Fibroblast of villous mesenchyme (primary cell): ENCODE measurements around the gene RPL10A. TPM values are rescaled to one million over a fixed set of nuclear protein-coding genes. Genes with fewer than 3 reads are reported as not detected.

ENCODE experiments used
- DNase-seq: peaks from one replicate; pipeline ENCODE4 v3.0.0-alpha.2; 2010; ENCODE audit warnings: low read depth
- H3K4me3 ChIP-seq: 2 replicates; pipeline ENCODE4 v1.5.1; 2011; ENCODE audit warnings: low read depth, mild to moderate bottlenecking, low read length
- total RNA-seq: library from RNA; depleted of rRNA; stranded (reverse); fragments of >200 nt; gene quantifications from 2 replicates; pipeline ENCODE4 v1.2.3, GENCODE V29; 2012
- TF ChIP-seq, protein P1 (sequence below): IDR thresholded peaks from 2 replicates; pipeline ENCODE4 v1.5.1; 2012; ENCODE audit warnings: low read depth, mild to moderate bottlenecking, low read length; ENCODE audit not compliant: insufficient read depth

The RPL10A gene
- total RNA-seq, 1 donor: 1,513 TPM

GRCh38 chr6:35476004-35476403 lies 7.8 kb downstream of the RPL10A start:
- DNase-seq: no peak
- no peak overlapping the region for H3K4me3 ChIP-seq
- TF ChIP-seq, protein P1, sequence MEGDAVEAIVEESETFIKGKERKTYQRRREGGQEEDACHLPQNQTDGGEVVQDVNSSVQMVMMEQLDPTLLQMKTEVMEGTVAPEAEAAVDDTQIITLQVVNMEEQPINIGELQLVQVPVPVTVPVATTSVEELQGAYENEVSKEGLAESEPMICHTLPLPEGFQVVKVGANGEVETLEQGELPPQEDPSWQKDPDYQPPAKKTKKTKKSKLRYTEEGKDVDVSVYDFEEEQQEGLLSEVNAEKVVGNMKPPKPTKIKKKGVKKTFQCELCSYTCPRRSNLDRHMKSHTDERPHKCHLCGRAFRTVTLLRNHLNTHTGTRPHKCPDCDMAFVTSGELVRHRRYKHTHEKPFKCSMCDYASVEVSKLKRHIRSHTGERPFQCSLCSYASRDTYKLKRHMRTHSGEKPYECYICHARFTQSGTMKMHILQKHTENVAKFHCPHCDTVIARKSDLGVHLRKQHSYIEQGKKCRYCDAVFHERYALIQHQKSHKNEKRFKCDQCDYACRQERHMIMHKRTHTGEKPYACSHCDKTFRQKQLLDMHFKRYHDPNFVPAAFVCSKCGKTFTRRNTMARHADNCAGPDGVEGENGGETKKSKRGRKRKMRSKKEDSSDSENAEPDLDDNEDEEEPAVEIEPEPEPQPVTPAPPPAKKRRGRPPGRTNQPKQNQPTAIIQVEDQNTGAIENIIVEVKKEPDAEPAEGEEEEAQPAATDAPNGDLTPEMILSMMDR: no peak

- H3K4me3 ChIP-seq: no peak overlapping the region
- TF ChIP-seq, protein P1: no peak
- no peak for DNase-seq
Observed at GRCh38 chr6:35477028-35477427, 8.8 kb downstream of the RPL10A start.

GRCh38 chr6:35477551-35478179 lies 9.5 kb downstream of the RPL10A start:
- TF ChIP-seq, protein P1: no peak
- no peak overlapping the region for H3K4me3 ChIP-seq
- no peak for DNase-seq

DNA sequence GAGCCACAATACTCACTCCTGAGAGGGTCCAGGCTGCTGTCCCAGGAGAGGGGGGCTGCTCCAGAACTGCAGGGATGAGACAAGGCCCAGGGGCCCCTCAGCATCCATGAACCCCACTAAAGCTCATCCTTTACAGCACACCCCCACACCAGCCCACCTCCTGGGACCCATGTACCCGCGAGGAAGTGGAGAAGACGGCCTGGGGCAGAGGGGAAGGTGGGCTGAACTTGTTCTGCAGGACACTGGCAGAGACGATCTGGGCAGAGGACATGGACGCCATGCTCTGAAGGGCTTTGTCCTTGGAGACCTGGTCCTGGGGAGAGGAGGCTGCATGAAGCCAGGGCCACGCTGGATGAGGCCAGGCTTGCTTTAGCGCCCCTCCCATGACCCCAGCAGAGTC lies 10.1 kb downstream of the RPL10A start:
- TF ChIP-seq, protein P1: no peak
- DNase-seq: no peak
- H3K4me3 ChIP-seq: no peak overlapping the region

DNA sequence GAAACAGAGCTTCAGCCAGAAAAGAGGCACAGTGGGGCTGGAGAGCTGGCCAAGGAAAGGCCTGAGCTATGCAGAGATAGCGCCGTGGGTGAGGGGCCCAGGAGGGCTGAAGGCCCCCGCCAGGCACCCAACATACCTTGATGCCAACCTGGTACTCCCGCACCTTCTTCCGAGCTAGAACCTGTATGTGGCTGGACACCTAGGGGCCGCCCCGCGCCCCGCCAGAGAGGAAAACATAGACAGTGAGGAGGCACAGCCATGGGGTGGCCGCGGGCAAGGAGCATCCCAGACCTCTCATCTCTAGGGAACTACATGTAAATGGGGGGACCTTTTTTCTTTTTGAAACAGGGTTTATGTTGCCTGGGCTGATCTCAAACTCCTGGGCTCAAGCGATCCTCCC lies 12.0 kb downstream of the RPL10A start:
- no peak for DNase-seq
- no peak overlapping the region for H3K4me3 ChIP-seq
- TF ChIP-seq, protein P1: no peak

DNA sequence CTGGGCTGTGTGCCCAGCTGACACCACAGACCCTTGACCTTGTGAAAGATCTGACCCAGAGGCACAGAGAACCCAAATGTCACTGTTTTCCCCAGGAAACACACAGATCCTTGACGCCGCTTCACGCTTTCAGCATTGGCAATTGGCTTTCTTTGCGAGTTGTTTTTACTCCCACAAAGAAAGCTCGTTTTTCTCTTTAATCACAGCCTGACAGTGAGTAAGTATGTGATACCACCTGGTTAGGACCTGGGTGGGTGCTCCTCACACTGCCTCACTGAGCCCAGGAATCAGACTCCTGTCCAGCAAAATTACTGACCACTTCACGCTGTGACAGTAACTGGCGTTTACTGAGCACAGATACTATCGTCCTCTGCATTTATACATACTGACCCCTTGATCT lies 13.0 kb downstream of the RPL10A start:
- DNase-seq: no peak
- TF ChIP-seq, protein P1: no peak
- no peak overlapping the region for H3K4me3 ChIP-seq

GRCh38 chr6:35483062-35483461 lies 14.9 kb downstream of the RPL10A start:
- TF ChIP-seq, protein P1: no peak
- no peak overlapping the region for H3K4me3 ChIP-seq
- DNase-seq: no peak
